Measurements from ENCODE around the gene BTG1. TPM values are rescaled to one million over a fixed set of nuclear protein-coding genes. Genes with fewer than 3 reads are reported as not detected.

BTG1 gene
- total RNA-seq, 2 donors from 2014 or later: 30.4 to 34.1 TPM

DNA sequence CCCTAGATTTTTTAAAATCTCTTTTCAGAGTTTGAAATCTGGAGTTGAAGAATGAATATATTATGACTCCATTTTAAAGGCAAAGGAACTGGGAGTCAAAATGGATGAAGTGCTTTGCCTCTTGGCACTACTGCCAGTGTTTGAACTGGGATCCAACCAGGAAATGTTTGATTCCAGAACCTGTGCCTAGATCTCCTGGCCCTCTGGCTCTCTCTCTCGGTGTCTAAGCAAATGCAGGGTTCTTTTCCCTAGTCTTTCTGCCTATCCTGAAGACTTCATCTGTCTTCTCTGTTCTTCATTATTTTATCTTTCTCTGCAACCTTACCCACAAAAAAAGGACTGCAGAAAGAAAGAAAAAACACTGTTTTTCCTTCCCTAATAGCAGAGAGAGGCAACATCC, 17.0 kb downstream of the BTG1 start:
- no peak overlapping the region for H3K27ac Mint-ChIP-seq
- H3K9me3 Mint-ChIP-seq: peaks cover 2% of the 10 kb centered on the region
- peaks cover 13% of the 10 kb centered on the region for H3K36me3 Mint-ChIP-seq (ENCODE audit: low read depth)
- TF ChIP-seq, protein P1, sequence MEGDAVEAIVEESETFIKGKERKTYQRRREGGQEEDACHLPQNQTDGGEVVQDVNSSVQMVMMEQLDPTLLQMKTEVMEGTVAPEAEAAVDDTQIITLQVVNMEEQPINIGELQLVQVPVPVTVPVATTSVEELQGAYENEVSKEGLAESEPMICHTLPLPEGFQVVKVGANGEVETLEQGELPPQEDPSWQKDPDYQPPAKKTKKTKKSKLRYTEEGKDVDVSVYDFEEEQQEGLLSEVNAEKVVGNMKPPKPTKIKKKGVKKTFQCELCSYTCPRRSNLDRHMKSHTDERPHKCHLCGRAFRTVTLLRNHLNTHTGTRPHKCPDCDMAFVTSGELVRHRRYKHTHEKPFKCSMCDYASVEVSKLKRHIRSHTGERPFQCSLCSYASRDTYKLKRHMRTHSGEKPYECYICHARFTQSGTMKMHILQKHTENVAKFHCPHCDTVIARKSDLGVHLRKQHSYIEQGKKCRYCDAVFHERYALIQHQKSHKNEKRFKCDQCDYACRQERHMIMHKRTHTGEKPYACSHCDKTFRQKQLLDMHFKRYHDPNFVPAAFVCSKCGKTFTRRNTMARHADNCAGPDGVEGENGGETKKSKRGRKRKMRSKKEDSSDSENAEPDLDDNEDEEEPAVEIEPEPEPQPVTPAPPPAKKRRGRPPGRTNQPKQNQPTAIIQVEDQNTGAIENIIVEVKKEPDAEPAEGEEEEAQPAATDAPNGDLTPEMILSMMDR (conservative IDR thresholded peaks at IDR 0.05): no peak
- Histone ChIP-seq H3K27ac (ENCODE audit: low read depth, low read length) (no peak overlapping the region), H3K27me3 (ENCODE audit: control insufficient read depth, insufficient read depth, low read length, poor library complexity, severe bottlenecking) (peaks cover 28% of the 10 kb centered on the region), H3K9me3 (ENCODE audit: control insufficient read depth, low read length) (peaks cover 11% of the 10 kb centered on the region), H3K9ac (ENCODE audit: extremely low read depth, low read length, poor library complexity, severe bottlenecking) (no peak overlapping the region), H3K36me3 (ENCODE audit: control insufficient read depth, insufficient read depth, low read length) (no peaks in the 10 kb centered on the region), H3K4me1 (ENCODE audit: control insufficient read depth, insufficient read depth, low read length) (peaks cover 2% of the 10 kb centered on the region), H3K4me3 (ENCODE audit: low read length) (no peak overlapping the region)
- no peak for DNase-seq
- H3K4me3 Mint-ChIP-seq: no peak overlapping the region
- no peaks in the 10 kb centered on the region for H3K27me3 Mint-ChIP-seq (ENCODE audit: insufficient read depth)
- 94 to 100% methylated on average over 1 of the region's 1 CpG for WGBS, 2 experiments (ENCODE audit: insufficient coverage in 1 of 2, insufficient read length in 1 of 2)
- H3K4me1 Mint-ChIP-seq: peaks cover 14% of the 10 kb centered on the region

- no peak overlapping the region for H3K27ac Mint-ChIP-seq
- Histone ChIP-seq H3K27me3 (ENCODE audit: control insufficient read depth, insufficient read depth, low read length, poor library complexity, severe bottlenecking) (peaks cover 2% of the 10 kb centered on the region), H3K9me3 (ENCODE audit: control insufficient read depth, low read length) (peaks cover 11% of the 10 kb centered on the region), H3K27ac (ENCODE audit: low read depth, low read length) (no peak overlapping the region), H3K9ac (ENCODE audit: extremely low read depth, low read length, poor library complexity, severe bottlenecking) (no peak overlapping the region), H3K4me1 (ENCODE audit: control insufficient read depth, insufficient read depth, low read length) (no peaks in the 10 kb centered on the region), H3K4me3 (ENCODE audit: low read length) (no peak overlapping the region), H3K36me3 (ENCODE audit: control insufficient read depth, insufficient read depth, low read length) (no peaks in the 10 kb centered on the region)
- TF ChIP-seq, protein P1 (conservative IDR thresholded peaks at IDR 0.05): no peak
- H3K4me3 Mint-ChIP-seq: no peak overlapping the region
- 75 to 80% methylated on average over 6 of the region's 6 CpGs for WGBS, 2 experiments (ENCODE audit: insufficient coverage in 1 of 2, insufficient read length in 1 of 2)
- no peaks in the 10 kb centered on the region for H3K27me3 Mint-ChIP-seq (ENCODE audit: insufficient read depth)
- peaks cover 13% of the 10 kb centered on the region for H3K36me3 Mint-ChIP-seq (ENCODE audit: low read depth)
- DNase-seq: no peak
- peaks cover 2% of the 10 kb centered on the region for H3K9me3 Mint-ChIP-seq
- H3K4me1 Mint-ChIP-seq: peaks cover 16% of the 10 kb centered on the region
Measured at GRCh38 chr12:92124689-92125029, 21.0 kb downstream of the BTG1 start.

DNA sequence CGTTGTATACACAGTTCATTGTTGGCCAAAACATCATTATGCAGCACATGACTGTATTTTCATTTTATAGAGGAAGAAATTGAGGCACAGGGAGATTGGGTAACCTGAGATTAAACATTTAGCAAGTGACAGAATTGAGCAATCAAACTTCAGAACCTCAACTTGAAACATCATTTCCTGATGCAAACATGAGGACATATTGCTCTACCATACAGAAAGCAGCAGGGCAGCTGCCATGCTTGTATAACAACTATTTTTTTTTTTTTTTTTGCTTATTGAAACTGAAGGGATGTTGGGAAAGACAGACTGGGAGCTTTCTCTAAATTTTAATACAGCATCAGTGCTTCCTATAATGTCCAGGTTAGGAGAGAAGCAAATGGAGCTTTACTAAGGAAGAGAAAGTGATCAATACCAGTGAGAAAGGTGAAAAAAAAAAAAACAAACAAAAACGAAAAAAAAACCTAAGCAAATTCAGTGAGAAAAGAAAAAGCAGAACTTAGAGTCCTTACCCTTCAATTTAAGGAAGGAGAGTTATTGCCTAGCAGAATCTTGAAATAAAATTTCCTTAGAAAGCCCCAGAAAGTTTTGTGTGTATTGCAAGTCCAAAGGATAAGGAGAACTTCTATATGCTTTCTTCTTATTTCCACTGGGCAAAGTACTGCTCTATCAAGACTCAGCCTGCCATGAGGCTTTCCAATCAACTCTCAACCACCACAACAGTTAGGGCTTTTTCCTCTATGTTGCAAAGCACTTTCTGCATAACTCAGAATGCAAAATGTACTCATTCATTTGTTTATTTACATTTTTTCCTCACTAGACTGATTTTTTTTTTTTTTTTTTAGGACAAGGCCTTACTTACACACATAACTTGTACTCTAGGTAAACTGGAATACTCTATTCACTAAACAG, 21.6 kb downstream of the BTG1 start:
- H3K4me1 Mint-ChIP-seq: peaks cover 16% of the 10 kb centered on the region
- WGBS, 2 experiments (ENCODE audit: insufficient coverage in 1 of 2, insufficient read length in 1 of 2): 92 to 100% methylated on average over 1 to 2 of the region's 2 CpGs
- H3K27me3 ChIP-seq (ENCODE audit: control insufficient read depth, insufficient read depth, low read length, poor library complexity, severe bottlenecking): no peaks in the 10 kb centered on the region
- peaks cover 2% of the 10 kb centered on the region for H3K9me3 Mint-ChIP-seq
- no peaks in the 10 kb centered on the region for H3K27me3 Mint-ChIP-seq (ENCODE audit: insufficient read depth)
- no peak overlapping the region for H3K4me3 ChIP-seq (ENCODE audit: low read length)
- peaks cover 20% of the 10 kb centered on the region for H3K36me3 Mint-ChIP-seq (ENCODE audit: low read depth)
- TF ChIP-seq, protein P1 (conservative IDR thresholded peaks at IDR 0.05): no peak
- no peaks in the 10 kb centered on the region for H3K4me1 ChIP-seq (ENCODE audit: control insufficient read depth, insufficient read depth, low read length)
- no peak overlapping the region for H3K27ac ChIP-seq (ENCODE audit: low read depth, low read length)
- no peak overlapping the region for H3K4me3 Mint-ChIP-seq
- H3K9ac ChIP-seq (ENCODE audit: extremely low read depth, low read length, poor library complexity, severe bottlenecking): no peak overlapping the region
- DNase-seq: no peak
- H3K36me3 ChIP-seq (ENCODE audit: control insufficient read depth, insufficient read depth, low read length): no peaks in the 10 kb centered on the region
- peaks cover 15% of the 10 kb centered on the region for H3K9me3 ChIP-seq (ENCODE audit: control insufficient read depth, low read length)
- H3K27ac Mint-ChIP-seq: no peak overlapping the region

Measured in endodermal cell (in vitro differentiated cells).